OCI-LY1 (cell line): ENCODE data around the gene ANO8.

ENCODE experiments used
- EZH2 ChIP-seq: fragments of 200-600 bp; sonication (generic), shearing (Covaris generic); IDR thresholded peaks from 2 replicates; pipeline ENCODE4 v1.8.0; 2017; ENCODE audit warnings: borderline replicate concordance, mixed run types, mild to moderate bottlenecking, antibody characterized with exemption, low read length, moderate library complexity, mixed read lengths
- TF ChIP-seq, protein P1 (sequence below): fragments of 200-600 bp; sonication (generic), shearing (Covaris generic); IDR thresholded peaks from 2 replicates; pipeline ENCODE4 v1.5.1; 2017; ENCODE audit warnings: mild to moderate bottlenecking, antibody characterized with exemption, low read length, moderate library complexity, mixed read lengths

DNA sequence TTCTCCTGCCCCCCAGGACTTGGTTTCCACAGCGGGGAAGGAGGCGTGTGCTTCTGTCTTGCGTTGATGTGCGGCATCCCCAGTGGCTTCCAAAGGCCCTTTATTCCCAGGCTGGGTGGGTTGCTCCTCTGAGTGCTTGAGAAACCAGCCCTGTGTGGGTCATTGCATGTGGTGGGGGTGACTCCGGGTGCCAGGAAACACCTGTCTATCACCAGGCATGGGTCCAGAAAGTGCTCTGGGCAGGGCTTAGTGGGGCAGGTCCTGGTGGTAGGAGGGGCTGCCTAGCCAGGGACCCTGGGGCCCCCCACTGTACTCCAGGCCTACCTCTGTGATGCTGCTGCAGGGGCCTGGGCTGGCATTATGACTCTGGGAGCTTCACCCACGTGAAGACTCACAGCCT is 15.7 kb downstream of the ANO8 start:
- TF ChIP-seq, protein P1, sequence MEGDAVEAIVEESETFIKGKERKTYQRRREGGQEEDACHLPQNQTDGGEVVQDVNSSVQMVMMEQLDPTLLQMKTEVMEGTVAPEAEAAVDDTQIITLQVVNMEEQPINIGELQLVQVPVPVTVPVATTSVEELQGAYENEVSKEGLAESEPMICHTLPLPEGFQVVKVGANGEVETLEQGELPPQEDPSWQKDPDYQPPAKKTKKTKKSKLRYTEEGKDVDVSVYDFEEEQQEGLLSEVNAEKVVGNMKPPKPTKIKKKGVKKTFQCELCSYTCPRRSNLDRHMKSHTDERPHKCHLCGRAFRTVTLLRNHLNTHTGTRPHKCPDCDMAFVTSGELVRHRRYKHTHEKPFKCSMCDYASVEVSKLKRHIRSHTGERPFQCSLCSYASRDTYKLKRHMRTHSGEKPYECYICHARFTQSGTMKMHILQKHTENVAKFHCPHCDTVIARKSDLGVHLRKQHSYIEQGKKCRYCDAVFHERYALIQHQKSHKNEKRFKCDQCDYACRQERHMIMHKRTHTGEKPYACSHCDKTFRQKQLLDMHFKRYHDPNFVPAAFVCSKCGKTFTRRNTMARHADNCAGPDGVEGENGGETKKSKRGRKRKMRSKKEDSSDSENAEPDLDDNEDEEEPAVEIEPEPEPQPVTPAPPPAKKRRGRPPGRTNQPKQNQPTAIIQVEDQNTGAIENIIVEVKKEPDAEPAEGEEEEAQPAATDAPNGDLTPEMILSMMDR = no peak
- no peak for TF ChIP-seq EZH2
